ENCODE data around the gene RHEX.
"Not testable (repeated sequence)": the region's sequence is repeated elsewhere in the genome, so short reads cannot be mapped to it uniquely, and the experiment has no call there.

Gene RHEX

GRCh38 chr1:206030191-206030590, 22.8 kb upstream of the RHEX start:
- DNase-seq (ENCODE audit: low spot score) = no peak

- peak; percentile 80 for DNase-seq (ENCODE audit: low spot score)
Observed at GRCh38 chr1:206030714-206031113, 22.3 kb upstream of the RHEX start.

GRCh38 chr1:206032380-206033140, 20.4 kb upstream of the RHEX start:
- no peak for DNase-seq (ENCODE audit: low spot score)

- DNase-seq (ENCODE audit: low spot score) = no peak
Observed at GRCh38 chr1:206035027-206035426, 17.9 kb upstream of the RHEX start.

- no peak for DNase-seq (ENCODE audit: low spot score)
Observed at GRCh38 chr1:206036663-206037455, 16.1 kb upstream of the RHEX start.

- DNase-seq (ENCODE audit: low spot score) = no peak
Observed at GRCh38 chr1:206037581-206037980, 15.4 kb upstream of the RHEX start.

GRCh38 chr1:206039046-206039973, 13.7 kb upstream of the RHEX start:
- no peak for DNase-seq (ENCODE audit: low spot score)

- no peak for DNase-seq (ENCODE audit: low spot score)
Observed at GRCh38 chr1:206040328-206040727, 12.6 kb upstream of the RHEX start.

- no peak for DNase-seq (ENCODE audit: low spot score)
Observed at GRCh38 chr1:206041640-206042039, 11.3 kb upstream of the RHEX start.

GRCh38 chr1:206047271-206047670, 5.7 kb upstream of the RHEX start:
- no peak for DNase-seq (ENCODE audit: low spot score)

- no peak for DNase-seq (ENCODE audit: low spot score)
Observed at GRCh38 chr1:206048582-206048981, 4.4 kb upstream of the RHEX start.

- no peak for DNase-seq (ENCODE audit: low spot score)
Observed at GRCh38 chr1:206049293-206049692, 3.7 kb upstream of the RHEX start.

GRCh38 chr1:206049919-206050600, 2.9 kb upstream of the RHEX start:
- no peak for DNase-seq (ENCODE audit: low spot score)

- DNase-seq (ENCODE audit: low spot score) = no peak
Observed at GRCh38 chr1:206050655-206051235, 2.2 kb upstream of the RHEX start.

- not testable (repeated sequence) for DNase-seq (ENCODE audit: low spot score)
Observed at GRCh38 chr1:206052231-206052865, 625 bp upstream of the RHEX start.

- not testable (repeated sequence) for DNase-seq (ENCODE audit: low spot score)
Observed at GRCh38 chr1:206053616-206054015, 643 bp downstream of the RHEX start.

GRCh38 chr1:206055069-206055625, 2.2 kb downstream of the RHEX start:
- DNase-seq (ENCODE audit: low spot score) = not testable (repeated sequence)

- DNase-seq (ENCODE audit: low spot score) = not testable (repeated sequence)
Observed at GRCh38 chr1:206055639-206056323, 2.8 kb downstream of the RHEX start.

GRCh38 chr1:206058289-206058926, 5.4 kb downstream of the RHEX start:
- DNase-seq (ENCODE audit: low spot score) = not testable (repeated sequence)

All from RKO (cell line).